Breast epithelium (tissue), 4 donors: Measurements from ENCODE around the gene PXYLP1. TPM values are rescaled to one million over a fixed set of nuclear protein-coding genes. Genes with fewer than 3 reads are reported as not detected.
A peak's percentile ranks its signal among the peaks of the same experiment; 100 is the strongest.

Source experiments
- DNase-seq, 2 donors: peaks; one replicate each; pipeline ENCODE4 v3.0.0-alpha.2; 2019; ENCODE audit warnings: low spot score in 2 of 2
- H3K27ac ChIP-seq, 2 donors: fragments of 200-600 bp; sonication (generic) in 1 of 2; one replicate each; pipeline ENCODE4 v1.5.1; 2016 to 2019; ENCODE audit warnings: mild to moderate bottlenecking in 1 of 2
- H3K27me3 ChIP-seq, 2 donors: fragments of 200-600 bp; sonication (generic) in 1 of 2; one replicate each; pipeline versions ENCODE4 v1.5.1 to v1.6.0; 2017 to 2019; ENCODE audit warnings: control low read depth in 1 of 2, mild to moderate bottlenecking in 1 of 2
- H3K36me3 ChIP-seq: fragments of 200-600 bp; one replicate; pipeline ENCODE4 v1.5.1; 2019
- H3K4me1 ChIP-seq, 2 donors: fragments of 200-600 bp; sonication (generic); one replicate each; pipeline ENCODE4 v1.5.1; 2016 to 2019; ENCODE audit warnings: control low read depth in 1 of 2
- H3K4me3 ChIP-seq, 3 donors: fragments of 200-600 bp; sonication (generic); 1 replicate in 2 of 3; 2 replicates in 1 of 3; pipeline ENCODE4 v1.5.1; 2016 to 2019; ENCODE audit warnings: mild to moderate bottlenecking in 3 of 3, moderate library complexity in 2 of 3
- H3K9me3 ChIP-seq, 2 donors: fragments of 200-600 bp; sonication (generic) in 1 of 2; one replicate each; pipeline ENCODE4 v1.5.1; 2016 to 2019; ENCODE audit warnings: control low read depth in 1 of 2
- CTCF ChIP-seq, 3 donors: fragments of 450-650 bp; IDR thresholded peaks; one replicate each; pipeline ENCODE4 v1.5.1; 2016 to 2017; ENCODE audit warnings: antibody characterized with exemption in 3 of 3, mild to moderate bottlenecking in 3 of 3, moderate library complexity in 3 of 3
- POLR2A ChIP-seq: fragments of 450-650 bp; IDR thresholded peaks from one replicate; pipeline ENCODE4 v1.6.1; 2016; ENCODE audit warnings: antibody characterized with exemption, mild to moderate bottlenecking, moderate library complexity
- POLR2AphosphoS5 ChIP-seq, 3 donors: sonication (generic); formaldehyde crosslinking; IDR thresholded peaks; one replicate each; pipeline ENCODE4 v1.6.1; 2017; ENCODE audit warnings: antibody characterized with exemption in 3 of 3
- intact Hi-C: fragments of 100-400 bp; cut with DNase I; formaldehyde crosslinking; loops from one replicate; pipeline ENCODE4 v1.15.1; 2023; ENCODE audit warnings: low total_unique reads
- total RNA-seq, 3 donors: library from RNA; depleted of rRNA; stranded (reverse); fragments of >200 nt; gene quantifications; one replicate each; pipeline ENCODE4 v1.1.0, GENCODE V29; 2016

Gene PXYLP1
- total RNA-seq: 10 to 100 TPM; 10.7 to 20.8 (median 19.0) TPM

GRCh38 chr3:141231101-141231951, at the start of gene PXYLP1:
TSS of gene PXYLP1 (plus strand) at chr3:141231825. CDS start at chr3:141260176, 28,351 bp downstream.
- Histone ChIP-seq H3K4me1 (no peaks in the 10 kb centered on the region), H3K4me3 (peak within 1 kb of the TSS; percentile 70 to 89 (median 86)), H3K36me3 (no peaks in the 10 kb centered on the region), H3K27ac (peak within 1 kb of the TSS; percentile 91 to 95), H3K27me3 (no peaks in the 10 kb centered on the region), H3K9me3 (no peaks in the 10 kb centered on the region)
- intact Hi-C loops: no loop called here
- peak; percentile 22 to 72 (median 53) for TF ChIP-seq POLR2AphosphoS5 (IDR thresholded peaks at IDR 0.05)
- peak in 1 of 3 donors; percentile 92 for TF ChIP-seq CTCF (IDR thresholded peaks at IDR 0.05)
- no peak for TF ChIP-seq POLR2A
- DNase-seq: peak; percentile 89 to 93

DNA sequence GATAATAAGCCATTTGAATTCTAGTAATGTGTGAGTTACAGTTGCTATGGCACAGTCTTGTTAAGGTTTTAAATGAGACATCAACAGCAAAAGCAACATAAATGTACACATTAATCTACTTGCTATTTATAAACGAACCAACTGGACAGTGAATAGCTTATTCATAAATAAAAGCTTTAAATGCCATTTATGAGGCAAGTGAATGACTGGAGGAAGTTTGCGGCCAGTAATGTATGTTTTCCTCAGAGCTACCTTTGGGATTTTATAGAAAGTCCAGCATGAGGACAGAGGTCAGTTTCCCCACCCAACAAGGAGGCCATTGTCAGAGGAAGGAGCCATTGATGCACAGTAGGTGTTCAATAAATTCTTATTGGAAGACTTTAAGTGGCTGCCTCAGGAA, 48.0 kb upstream of the PXYLP1 start:
- DNase-seq: no peak
- no peak for TF ChIP-seq POLR2A
- TF ChIP-seq CTCF (IDR thresholded peaks at IDR 0.05): no peak
- TF ChIP-seq POLR2AphosphoS5 (IDR thresholded peaks at IDR 0.05): no peak
- intact Hi-C loops: no loop called here

DNA sequence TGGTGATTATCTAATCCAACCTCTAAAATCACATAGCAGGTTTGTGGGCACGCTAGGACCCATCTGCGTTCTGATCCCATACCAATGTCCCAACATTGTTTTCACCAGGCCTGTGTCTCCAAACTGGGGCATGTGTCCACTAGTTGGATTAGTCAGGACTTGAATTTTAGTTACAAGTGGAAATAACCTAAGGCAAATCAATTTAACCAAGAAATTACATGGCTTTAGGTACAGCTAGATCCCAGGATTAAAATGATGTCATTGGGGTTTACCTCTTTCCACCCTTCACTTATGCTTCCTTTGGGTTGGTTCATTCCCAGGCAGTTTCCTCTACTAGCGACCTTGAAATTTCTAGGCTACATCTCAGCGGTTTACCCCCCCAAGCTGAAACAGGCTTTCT, 47.2 kb upstream of the PXYLP1 start:
- H3K27me3 ChIP-seq: no peaks in the 10 kb centered on the region
- DNase-seq: no peak
- H3K4me3 ChIP-seq: no peak overlapping the region
- intact Hi-C loops: no loop called here
- H3K9me3 ChIP-seq: no peaks in the 10 kb centered on the region
- TF ChIP-seq POLR2A (no peak), CTCF (IDR thresholded peaks at IDR 0.05) (no peak), POLR2AphosphoS5 (IDR thresholded peaks at IDR 0.05) (no peak)
- no peaks in the 10 kb centered on the region for H3K36me3 ChIP-seq
- H3K27ac ChIP-seq: no peak overlapping the region
- no peaks in the 10 kb centered on the region for H3K4me1 ChIP-seq

More for the DNA sequence above, 48.0 kb upstream of the PXYLP1 start:
- no peaks in the 10 kb centered on the region for H3K27me3 ChIP-seq
- H3K4me3 ChIP-seq: no peak overlapping the region
- no peaks in the 10 kb centered on the region for H3K9me3 ChIP-seq
- no peak overlapping the region for H3K27ac ChIP-seq
- no peaks in the 10 kb centered on the region for H3K36me3 ChIP-seq
- H3K4me1 ChIP-seq: no peaks in the 10 kb centered on the region

DNA sequence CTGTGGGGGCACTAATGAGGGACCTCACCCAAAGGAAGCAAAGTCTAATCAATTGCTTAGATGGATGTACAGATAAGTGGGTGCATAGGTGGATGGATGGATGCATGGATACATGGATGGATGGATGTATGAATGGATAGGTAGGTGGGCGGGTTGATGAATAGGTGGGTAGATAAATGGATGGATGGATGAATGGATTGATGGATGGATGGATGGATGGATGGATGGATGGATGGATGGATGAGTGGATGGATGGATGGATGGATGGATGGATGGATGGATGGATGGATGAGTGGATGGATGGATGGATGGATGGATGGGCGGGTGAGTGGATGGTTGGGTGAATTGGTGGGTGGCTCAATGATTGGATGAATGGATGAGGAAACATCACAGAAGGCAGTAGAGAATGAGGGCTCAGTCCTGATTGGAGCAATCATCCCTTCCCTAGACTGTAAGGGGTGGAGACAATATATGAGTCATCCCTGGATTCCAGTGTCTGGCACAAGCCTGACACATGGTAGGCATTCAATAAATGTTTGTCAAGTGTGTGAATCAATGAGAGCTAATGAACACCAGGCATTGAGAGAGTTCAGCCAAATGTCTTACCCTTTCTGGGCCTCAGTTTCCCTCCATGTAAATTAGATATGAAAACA, 40.4 kb upstream of the PXYLP1 start:
- Histone ChIP-seq H3K36me3 (no peaks in the 10 kb centered on the region), H3K9me3 (no peaks in the 10 kb centered on the region), H3K27ac (no peak overlapping the region), H3K27me3 (no peaks in the 10 kb centered on the region), H3K4me3 (no peak overlapping the region), H3K4me1 (no peaks in the 10 kb centered on the region)
- no peak for DNase-seq
- intact Hi-C loops: loop anchor here (5.0 kb wide), 1 partner anchor 194 kb away; no protein-coding TSS in a partner anchor
- no peak for TF ChIP-seq POLR2A
- no peak for TF ChIP-seq POLR2AphosphoS5 (IDR thresholded peaks at IDR 0.05)
- TF ChIP-seq CTCF (IDR thresholded peaks at IDR 0.05): no peak

DNA sequence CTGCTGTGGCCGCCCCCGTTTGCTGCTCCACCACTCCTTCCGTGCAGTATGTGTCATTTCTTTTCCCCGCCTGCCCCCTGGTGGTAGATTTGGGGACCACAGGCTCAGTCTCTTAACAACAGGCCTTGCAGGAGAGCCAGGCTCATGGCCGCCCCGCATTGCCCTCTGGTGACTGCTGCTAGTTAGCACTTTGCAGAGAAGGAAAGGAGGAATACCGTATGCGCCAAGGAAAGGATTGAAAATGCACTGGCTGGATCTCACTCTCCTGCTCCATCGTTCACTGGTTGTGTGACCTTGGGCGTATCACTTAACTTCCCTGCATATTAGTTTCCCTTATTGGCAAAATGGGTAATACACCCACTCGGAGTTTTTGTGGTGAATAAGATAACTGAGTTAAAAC, 39.3 kb upstream of the PXYLP1 start:
- no peak overlapping the region for H3K4me3 ChIP-seq
- no peaks in the 10 kb centered on the region for H3K9me3 ChIP-seq
- no peak overlapping the region for H3K27ac ChIP-seq
- H3K36me3 ChIP-seq: no peaks in the 10 kb centered on the region
- no peaks in the 10 kb centered on the region for H3K4me1 ChIP-seq
- peak; percentile 94 to 99 for DNase-seq
- no peak for TF ChIP-seq POLR2AphosphoS5 (IDR thresholded peaks at IDR 0.05)
- peak; percentile 97 to 100 (median 99) for TF ChIP-seq CTCF (IDR thresholded peaks at IDR 0.05)
- TF ChIP-seq POLR2A: no peak
- intact Hi-C loops: loop anchor here (5.0 kb wide), 1 partner anchor 195 kb away; no protein-coding TSS in a partner anchor
- no peaks in the 10 kb centered on the region for H3K27me3 ChIP-seq
